ENCODE measurements around the gene APOM.

DNA sequence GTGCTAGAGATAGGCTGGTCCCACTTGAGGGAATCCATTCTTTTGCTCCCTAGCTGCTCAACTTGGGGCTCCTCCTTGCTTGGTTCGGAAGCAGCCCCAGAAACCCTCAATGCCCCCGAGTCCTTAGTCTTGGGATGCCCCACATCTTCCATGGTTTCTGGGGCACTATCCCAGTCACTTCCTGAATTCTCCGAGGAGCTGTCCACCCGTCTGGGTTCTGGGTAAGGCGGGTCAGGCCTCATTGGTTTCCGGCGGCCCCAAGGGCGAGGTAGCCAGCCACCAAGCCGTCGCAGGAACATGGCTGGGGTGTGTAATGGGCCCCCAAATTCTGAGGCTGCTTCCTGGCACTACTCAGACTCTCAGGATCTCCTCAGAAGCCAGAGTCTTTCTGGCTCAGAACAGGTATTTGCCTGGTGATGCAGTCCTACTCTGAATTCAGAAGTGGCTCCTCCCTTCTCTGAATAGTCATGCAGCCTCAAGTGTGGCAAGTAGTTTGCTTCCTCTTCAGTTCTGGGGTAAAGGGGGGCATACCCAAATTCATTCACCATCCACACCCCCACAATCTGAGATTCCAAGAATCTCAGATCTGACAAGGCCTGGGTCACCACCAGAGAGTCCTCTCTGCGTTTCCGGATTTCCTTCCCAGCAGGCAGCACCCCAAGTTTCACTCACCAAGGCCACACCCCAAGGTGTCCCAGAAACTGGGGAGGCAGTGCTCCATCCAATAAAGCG is 4.1 kb downstream of the APOM start:
- no peak for TF ChIP-seq POLR2A (IDR thresholded peaks at IDR 0.05)
- TF ChIP-seq, protein P1, sequence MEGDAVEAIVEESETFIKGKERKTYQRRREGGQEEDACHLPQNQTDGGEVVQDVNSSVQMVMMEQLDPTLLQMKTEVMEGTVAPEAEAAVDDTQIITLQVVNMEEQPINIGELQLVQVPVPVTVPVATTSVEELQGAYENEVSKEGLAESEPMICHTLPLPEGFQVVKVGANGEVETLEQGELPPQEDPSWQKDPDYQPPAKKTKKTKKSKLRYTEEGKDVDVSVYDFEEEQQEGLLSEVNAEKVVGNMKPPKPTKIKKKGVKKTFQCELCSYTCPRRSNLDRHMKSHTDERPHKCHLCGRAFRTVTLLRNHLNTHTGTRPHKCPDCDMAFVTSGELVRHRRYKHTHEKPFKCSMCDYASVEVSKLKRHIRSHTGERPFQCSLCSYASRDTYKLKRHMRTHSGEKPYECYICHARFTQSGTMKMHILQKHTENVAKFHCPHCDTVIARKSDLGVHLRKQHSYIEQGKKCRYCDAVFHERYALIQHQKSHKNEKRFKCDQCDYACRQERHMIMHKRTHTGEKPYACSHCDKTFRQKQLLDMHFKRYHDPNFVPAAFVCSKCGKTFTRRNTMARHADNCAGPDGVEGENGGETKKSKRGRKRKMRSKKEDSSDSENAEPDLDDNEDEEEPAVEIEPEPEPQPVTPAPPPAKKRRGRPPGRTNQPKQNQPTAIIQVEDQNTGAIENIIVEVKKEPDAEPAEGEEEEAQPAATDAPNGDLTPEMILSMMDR (IDR thresholded peaks at IDR 0.05): no peak

Data from thyroid gland (tissue), 4 donors.